ENCODE measurements around the gene OPCML.

The OPCML gene

DNA sequence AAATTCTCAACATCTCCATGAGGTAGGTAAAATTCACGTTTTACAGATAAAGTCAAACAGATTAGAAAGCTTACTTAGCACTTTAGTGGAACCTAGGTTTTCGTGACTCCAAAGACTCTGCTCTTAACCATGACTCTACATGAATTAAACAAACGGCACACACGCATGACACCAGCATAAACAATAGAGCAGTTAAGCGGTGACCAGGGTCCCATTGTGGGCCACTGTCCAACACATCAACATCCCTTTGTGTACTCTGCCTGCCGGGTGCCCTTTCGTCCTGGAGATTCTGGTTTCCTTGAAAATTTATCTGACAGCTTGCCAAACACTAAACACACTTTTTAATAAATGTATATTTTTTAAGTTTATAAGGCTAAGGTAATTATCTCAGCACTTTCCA lies 941.7 kb downstream of the OPCML start:
- DNase-seq = no peak

DNA sequence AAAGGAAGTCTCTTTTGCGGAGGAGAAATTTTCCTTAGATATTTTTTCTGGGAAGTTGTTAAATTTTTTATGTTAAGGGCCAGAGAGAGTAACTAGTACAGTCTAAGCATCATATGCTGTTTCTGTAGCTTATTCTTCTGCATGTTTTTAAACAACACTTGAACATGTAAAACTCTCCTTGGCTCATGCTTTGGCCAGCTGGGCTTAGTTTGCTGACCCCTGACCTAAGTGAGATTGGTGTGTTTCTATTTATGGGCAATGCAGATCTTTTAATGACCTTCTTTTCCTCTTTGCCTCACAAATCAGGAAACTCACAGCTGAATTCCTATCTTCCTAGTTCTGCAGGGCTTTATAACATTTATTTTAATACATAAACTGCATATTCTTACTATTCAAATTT lies 942.5 kb downstream of the OPCML start:
- DNase-seq = no peak

DNA sequence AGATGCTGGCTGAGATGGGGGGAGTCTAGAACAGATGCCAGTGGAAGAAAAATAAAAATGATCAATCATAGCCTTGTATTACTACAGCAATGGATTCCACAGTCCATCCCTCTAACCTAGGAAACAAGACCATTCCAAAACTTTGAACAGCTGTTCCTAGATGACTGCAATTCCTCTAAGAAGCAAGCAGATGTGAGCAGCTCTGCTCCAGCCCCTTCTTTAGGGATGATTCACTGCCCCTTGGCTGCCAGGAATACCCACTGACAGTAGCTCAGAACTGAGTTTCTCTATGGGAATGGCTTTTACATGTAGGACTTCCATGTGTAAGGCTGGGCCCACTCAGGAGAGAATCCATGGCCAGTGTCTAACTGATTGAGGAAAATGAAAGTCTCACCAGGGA lies 943.9 kb downstream of the OPCML start:
- DNase-seq = peak; percentile 44

DNA sequence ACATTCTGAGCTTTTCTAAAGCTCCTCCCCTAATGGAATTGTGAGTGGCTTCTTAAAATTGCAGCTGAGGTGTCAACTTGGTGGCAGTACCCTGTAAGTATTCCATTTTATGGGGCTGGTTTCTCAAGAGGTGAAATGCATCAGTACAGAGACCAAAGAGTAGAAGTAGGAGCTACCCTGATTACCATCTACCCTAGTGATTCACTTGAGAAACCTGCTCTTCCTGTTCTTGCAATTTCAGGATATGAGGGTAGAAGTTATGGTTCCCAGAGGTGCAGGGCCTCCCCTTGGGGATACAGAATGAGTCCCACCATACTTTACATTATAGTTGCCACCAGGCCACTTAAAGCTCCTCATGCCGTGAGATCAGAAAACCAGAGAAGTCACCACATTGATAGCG lies 944.6 kb downstream of the OPCML start:
- DNase-seq = no peak

DNA sequence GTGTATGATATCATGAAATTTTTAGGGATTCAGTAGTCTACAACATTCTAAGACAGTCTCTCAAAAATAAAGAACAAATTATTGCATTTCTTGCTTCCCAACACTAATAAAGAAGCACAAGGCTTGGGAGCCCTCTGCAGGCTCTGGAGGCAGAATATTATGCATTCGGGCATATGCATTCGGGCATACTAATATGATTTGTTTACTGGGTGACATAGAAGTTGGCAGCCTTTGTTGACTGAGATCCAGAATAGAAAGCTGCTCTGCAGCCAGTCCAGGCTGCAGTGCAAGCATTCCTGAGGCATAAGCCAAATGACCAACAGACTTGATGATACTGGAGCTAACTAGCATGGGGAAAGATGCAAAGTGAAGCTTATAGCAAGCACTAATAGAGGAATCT lies 945.5 kb downstream of the OPCML start:
- peak; percentile 24 for DNase-seq

DNA sequence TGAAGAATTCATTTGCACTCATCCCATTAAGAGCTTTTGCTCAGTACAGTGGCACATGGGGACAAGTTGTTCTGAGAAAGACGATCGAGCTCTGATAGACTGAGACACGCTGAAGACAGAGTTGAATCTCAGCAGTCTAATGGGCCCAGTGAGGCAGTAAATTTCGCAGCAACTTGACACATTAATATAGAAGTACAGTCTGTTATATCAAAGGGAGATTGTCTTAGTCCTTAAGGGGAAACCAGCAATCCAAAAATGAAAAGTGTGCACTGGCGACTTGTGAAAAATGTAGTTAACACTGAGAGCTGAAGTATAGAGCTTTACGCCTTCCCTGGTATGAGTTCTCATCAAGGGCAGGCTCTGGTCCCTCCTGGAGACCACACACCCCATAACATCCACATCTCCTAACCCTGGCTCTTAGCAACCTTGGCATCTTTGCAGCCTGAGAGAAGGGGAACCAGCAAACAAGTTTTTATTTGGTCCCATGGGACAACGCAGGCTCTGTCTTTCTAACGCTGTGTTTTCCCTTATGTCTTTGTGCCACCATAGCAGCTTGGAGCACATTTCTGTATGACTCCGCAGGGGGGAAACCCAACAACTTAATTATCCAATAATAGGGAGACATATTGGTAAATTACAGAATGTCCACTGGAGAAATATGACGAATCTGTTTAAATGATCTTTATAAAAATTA lies 952.5 kb downstream of the OPCML start:
- no peak for DNase-seq

DNA sequence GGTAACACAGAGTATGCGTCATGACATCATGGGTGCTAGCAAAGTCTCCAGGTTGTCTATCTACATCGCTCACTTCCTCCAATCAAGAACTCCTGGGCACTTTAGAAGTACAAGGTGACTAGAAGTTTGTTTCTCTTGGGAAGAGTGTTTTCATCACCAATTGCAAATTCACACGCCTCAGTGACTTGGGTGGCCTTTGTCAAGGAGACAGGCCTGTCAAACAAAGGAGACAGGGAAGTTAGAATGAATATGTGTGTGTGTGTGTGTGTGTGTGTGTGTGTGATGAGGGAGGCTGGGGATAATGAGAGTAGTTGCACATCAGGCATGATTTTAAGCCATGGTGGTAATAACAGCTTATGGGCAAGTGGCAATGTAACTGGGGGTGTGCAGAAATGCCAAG lies 953.2 kb downstream of the OPCML start:
- DNase-seq = no peak

DNA sequence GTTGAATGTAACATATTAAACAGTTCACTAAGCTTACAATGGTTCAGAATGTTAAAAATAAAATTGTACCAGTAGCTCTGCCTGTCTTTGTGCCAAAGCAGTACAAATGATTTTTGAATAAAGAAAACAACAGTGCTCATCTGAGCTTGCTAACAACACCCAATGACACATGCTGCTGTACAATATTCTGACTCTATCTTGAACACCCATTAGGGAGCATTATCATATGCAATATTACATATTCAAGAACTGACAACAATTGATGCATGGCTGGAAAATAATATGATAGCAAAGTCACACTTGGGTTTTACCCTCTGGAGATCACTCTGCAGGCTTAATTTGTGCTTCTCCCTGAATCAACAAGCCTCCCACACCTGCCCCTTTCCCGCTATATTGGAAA lies 953.7 kb downstream of the OPCML start:
- no peak for DNase-seq

DNA sequence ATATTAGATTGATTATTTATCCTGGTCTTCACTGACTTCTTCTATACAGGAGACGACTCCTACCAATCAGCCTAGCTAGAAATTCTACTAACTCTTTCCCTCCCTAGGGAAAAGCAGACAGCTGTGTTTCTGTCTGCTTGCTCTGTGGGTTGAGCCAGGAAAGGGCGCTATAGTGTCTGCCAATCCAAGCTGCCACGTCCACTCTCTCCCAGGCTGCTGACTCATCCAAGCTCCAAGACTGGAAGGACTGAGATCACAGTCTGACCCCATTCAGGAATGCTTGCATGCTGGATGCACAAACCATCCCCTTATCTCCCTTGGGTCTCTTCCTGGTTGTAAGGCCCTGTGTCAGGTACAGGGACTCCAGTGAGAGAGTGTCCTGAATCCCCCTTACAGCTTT lies 955.6 kb downstream of the OPCML start:
- DNase-seq = peak; percentile 98

DNA sequence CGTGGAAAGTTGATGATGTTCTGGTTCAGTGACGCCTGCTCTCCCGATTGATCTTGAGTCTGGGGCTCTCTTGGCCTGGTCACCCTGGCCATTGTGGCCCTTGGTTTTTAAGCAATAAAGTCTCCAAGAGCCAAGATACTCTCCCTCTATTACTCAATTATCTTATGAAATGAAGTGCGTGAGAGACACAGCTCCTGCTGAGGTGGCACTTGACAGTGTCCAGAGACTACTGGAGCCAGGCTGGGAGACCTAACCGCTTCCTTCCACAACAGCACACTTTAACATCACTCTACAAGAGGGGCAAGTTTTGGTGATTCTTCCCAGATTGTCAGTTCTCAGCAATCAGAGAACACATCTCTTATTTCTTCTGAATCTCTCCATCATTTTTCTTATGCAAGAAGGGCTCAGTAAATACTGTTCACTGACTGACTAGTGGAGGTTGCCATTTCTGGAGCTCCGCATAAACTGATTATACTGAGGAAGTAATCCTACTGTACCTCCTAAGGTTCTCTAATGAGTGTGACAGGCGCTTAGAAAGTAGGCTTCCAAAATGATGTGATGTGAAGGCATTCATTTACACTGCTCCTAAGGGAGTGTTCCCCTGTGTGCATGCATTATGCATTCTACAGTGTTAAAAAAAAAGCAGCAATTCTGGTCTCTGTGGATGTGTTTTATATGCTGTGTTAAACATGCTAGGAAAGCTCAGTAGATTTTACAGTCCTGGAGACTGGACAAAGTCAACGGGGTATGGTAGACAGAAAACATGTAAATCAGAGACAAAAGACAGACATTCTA lies 968.0 kb downstream of the OPCML start:
- no peak for DNase-seq

DNA sequence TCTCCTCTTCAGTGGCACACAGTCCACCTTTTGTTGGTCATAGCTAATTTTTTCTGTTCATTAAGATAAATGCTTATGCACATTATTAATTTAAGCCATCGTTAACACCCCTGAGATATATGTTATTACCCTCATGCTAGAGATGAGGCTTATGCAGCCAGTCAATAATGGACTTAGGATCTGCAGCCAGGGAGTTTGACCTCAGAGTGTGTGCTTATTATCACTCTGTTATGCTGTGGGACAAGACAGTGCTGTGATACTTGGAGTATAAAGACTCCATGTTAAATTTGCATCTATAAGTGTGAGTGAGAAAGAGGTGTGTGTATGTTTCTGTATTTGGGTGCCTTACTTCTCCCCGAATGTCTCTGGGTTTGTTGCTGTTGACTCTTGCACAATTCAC lies 969.3 kb downstream of the OPCML start:
- DNase-seq = no peak

DNA sequence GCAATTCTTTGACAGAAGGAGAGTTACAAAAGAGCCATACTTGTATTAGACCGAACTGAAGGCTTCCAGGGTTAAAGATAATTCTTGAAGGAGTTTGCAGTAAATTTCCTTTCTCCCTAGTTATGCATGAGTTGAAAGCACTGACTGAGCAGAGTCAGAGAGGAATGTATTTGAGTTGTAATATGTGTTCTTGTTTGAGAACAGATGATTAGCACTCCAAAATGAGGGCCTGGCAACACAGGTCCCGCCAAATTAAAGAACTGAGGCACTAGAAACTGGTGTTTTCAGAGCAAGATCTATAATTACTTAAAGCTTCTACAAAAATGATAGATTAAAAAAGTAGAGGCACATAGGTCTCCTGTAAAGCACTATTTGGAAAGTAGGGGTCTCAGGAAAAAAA lies 970.4 kb downstream of the OPCML start:
- DNase-seq = no peak

DNA sequence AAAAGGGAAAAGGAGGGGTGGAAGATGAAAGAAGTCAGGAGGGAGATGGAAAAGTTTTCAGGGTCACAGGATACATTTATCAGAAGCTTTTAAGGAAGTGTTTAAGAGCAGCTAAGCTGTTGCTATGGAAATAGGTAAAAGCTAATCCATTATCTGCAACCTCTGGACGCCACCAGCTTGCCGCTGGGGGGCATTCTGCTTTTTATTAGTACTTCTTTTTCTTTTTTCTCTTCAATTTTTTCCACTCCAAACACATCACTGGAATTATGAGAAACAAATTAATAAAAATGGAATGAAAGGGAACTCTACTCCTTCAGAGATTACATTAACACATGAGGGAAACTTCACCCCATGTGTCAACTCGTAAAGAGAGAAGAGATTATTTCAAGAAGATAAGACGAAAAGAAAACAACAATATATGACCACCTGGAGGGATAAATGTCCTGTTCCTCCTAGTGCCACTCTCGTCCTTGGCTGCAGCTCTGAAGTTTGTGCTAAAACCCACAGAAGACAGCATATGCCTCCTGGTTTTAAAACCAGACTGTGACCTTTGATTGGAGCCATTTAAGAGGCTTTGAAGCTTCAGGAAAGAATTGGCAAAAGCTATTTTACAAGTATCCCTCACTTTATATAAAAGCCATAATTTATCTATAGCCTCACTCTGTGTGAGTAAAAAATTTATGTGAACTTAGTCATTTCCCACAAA lies 972.8 kb downstream of the OPCML start:
- DNase-seq = peak; percentile 7

DNA sequence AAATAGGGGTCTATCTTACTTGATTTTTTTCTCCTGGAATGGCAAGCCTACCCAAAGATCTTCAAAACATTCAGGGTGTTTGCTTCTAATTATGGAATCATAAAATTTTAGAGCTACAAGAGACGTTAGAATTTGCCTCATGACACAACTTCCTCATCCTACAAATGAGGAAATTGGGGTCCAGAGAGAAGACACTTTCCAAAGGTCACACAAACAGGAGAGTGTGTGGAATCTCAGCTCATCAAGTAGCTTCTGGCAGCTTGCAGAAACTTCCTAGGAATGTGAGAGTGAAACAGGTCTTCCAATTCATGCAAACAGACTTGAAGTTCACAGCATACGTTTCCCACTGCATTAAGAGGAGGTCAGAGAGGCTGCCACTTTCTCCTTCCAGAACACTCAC lies 976.0 kb downstream of the OPCML start:
- no peak for DNase-seq

DNA sequence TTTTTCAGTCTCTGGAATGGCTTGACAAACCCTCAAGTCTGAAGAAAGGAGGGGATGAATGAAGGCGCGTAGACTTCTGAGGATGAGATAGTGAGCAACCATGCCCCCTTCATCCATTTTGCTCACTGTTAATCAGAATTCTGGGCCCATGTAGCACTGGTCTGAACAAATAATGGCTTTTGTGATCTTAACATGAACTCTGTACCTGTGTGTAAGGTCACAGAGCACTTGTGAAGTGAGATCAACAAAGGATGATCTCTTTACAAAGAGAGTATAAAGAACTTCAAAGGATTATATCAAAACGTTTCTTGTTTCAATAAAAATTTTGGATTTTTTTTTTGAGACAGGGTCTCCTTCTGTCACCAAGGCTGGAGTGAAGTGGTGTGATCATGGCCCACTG lies 976.7 kb downstream of the OPCML start:
- no peak for DNase-seq

DNA sequence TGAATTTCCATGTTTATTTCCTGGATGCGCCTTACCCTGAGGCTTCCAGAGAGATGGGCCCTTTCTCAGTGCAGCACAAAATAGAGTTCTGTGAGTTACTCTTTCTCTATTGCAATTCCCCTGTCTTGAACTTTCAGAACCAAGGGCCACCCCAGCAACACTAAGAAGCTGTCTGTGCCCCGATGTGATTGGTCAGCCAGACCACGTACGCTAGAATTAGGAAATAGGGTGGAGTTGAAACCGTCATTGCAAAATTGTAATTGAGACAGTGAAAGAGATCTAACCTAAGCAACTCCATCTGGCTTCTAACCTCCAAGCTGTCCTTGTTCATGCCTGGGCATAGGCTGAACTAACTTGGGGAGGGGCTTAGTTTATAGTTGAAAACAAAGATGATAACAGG lies 981.3 kb downstream of the OPCML start:
- no peak for DNase-seq

DNA sequence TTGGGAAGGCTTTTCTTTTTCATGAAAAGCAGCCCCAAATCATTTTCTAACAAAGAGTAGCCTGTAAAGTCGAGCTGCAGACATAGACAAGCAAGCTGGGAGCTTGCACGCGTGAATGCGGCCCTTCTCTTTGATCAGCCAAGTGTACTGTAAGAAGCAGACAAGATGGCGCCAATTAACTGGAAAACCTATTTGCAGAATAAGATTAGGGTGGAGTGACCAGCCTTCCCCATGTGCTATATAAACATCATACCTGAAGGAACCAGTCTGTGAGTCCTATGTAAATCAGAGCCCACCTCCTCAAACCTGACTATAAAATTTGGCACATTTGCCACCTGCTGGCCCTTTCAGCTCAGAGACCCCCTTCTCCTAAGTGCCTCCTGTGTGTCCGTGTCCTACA lies 982.7 kb downstream of the OPCML start:
- DNase-seq = no peak

DNA sequence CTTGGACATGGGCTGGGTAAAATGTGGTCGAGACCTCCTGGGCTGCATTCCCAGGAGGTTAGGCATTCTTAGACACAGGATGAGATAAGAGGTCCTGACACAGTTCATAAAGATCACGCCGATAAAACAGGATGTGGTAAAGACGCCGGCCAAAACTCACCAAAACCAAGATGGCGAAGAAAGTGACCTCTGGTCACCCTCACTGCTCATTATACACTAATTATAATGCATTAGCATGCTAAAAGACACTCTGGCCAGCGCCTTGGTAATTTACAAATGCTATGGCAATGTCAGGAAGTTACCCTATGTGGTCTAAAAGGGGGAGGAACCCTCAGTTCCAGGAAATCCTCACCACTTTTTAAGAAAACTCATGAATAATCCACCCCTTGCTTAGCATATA lies 983.3 kb downstream of the OPCML start:
- DNase-seq = peak; percentile 8

DNA sequence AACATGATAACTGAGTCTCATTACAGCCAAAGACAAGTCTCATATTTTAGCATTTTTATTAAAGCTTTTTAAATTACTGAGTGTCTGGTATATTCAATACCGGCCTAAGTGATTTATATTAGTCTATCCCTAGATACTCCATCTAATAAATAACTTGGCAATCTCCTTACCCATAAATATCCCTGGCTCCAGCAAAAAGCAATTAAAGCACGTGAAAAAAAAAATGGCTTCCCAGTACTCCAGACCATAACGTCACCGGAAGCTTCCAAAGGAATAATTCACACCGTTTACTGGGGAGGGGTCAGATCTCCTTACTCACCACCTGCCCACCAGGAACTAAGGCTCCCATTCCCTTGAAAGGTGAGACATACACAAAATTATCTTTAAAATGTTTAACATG lies 988.3 kb downstream of the OPCML start:
- DNase-seq = no peak

DNA sequence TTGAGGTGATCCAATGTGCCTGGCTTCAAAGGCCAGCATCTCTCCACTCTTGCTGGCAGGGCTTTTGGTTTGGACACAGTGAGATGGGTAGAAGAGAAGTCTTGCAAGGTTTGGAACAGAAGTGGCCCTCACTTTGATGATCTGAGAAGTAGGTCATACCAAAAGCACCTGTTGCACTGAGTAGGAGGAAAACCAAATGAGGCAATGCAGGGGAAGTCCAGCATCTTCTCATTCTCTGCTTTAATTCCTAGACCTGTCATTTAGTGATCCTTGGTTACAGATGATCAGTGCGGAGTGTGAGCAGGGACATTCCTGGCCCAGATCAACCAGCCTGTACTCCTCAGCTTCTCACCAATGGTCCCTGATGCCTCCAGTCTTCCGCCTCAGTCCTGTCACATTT lies 990.5 kb downstream of the OPCML start:
- DNase-seq = no peak

DNA sequence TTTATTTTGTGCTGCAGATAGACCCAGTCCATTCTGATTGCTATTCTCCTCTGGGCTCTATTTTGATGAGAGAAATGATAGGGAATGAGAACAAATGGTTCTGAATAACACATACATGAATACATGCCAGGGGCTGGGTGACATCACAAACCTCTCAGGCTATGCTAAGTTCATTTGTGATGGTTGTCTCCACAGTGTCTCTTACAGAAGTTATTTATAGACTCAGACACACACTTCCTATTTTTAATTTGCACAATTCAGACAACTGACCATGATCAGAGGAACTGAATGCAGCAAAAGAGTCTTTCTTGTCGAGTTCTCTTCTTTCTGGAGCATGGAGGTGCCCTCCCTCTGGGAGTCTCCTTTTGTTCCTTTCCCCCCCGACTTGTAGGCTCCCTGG lies 991.7 kb downstream of the OPCML start:
- peak; percentile 42 for DNase-seq

DNA sequence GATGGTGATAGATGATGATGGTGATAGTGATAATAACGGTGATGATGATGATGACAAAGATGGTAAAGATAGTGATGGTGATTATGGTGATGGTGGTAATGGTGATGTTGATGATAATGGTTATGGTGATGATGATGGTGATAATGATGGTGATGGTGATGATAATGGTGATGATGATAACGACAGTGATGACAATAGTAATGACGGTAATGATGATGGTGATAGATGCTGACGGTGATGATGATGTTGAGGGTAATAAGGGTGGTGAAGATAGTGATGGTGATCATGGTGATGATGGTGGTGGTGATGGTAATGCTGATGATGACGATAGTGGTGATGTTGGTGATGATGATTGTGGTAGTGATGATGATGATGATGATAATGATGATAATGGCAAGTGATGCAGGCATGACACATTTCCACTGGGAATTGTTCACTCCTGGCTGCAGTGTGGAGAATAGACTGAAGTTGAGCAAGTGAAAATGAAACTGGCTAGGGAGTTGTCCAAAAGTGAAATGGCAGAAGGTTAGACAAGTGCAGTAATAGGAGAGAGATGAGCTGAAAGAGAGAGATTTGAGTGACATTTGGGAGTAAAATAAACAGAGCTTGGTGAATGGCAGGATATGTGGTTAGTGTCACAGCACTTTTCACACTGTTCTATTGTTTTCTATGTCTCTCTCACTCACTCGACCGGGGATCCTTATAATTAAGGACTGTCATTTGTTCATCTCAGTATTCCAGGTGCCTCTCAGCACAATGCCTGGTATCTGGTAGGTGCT lies 992.5 kb downstream of the OPCML start:
- DNase-seq = peak; percentile 6

DNA sequence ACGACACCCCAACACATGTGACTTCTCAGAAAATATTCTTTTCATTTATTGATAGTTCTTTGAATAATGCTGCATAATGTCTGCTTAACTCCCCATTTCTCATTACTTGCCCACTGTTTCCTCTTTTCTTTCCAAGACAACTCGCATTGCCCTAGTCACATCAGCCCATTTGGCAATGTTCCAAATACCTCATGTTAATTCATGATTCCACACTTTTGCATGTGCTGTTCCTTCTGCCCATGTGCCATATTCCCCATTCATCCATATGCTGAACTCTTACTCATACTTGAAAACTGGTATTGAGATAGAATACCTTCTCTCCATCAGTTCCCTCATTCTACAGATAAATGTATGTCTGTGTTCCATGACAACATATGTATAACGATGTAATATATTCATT lies 993.7 kb downstream of the OPCML start:
- no peak for DNase-seq

Data from fibroblast of skin of back (primary cell).